HuH-7 (cell line): Measurements from ENCODE around the gene FBXO31.

Experiments used
- DNase-seq: peaks from one replicate; pipeline ENCODE4 v3.0.0; 2011; ENCODE audit warnings: low spot score

Gene FBXO31

GRCh38 chr16:87278191-87279093, 105.1 kb downstream of the FBXO31 start:
- peak; percentile 96 for DNase-seq
